ENCODE data around the gene NFKB1.

GRCh38 chr4:102514298-102514964 is 13.3 kb downstream of the NFKB1 start:
- TF ChIP-seq CTCF (IDR thresholded peaks at IDR 0.05) (no peak), POLR2A (IDR thresholded peaks at IDR 0.05) (no peak)
